ENCODE results near the gene DAND5.

DNA sequence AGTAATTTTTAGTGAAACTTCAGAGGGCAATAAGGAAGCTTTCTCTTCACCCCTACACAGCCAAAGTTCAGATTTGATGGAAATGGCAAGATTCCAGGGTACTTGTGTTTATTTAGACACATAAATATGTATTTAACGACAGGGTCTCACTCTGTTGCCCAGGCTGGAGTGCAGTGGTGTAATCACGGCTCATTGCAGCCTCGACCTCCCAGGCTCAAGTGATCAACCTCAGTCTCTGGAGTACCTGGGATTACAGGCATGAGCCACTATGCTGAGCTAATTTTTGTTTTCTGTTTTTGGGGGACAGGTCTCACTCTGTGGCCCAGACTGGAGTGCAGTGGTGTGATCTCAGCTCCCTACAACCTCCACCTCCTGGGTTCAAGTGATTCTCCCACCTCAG lies 48.3 kb upstream of the DAND5 start:
- TF ChIP-seq YY1 (IDR thresholded peaks at IDR 0.05; ENCODE audit: low read depth, low read length) = no peak
- TF ChIP-seq POLR2AphosphoS2 (IDR thresholded peaks at IDR 0.05; ENCODE audit: low read depth, low read length) = no peak
- TF ChIP-seq, protein P1, sequence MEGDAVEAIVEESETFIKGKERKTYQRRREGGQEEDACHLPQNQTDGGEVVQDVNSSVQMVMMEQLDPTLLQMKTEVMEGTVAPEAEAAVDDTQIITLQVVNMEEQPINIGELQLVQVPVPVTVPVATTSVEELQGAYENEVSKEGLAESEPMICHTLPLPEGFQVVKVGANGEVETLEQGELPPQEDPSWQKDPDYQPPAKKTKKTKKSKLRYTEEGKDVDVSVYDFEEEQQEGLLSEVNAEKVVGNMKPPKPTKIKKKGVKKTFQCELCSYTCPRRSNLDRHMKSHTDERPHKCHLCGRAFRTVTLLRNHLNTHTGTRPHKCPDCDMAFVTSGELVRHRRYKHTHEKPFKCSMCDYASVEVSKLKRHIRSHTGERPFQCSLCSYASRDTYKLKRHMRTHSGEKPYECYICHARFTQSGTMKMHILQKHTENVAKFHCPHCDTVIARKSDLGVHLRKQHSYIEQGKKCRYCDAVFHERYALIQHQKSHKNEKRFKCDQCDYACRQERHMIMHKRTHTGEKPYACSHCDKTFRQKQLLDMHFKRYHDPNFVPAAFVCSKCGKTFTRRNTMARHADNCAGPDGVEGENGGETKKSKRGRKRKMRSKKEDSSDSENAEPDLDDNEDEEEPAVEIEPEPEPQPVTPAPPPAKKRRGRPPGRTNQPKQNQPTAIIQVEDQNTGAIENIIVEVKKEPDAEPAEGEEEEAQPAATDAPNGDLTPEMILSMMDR (IDR thresholded peaks at IDR 0.05 in 2 of 3, conservative IDR thresholded peaks at IDR 0.05 in 1 of 3; ENCODE audit: control insufficient read depth in 2 of 3, extremely low read depth in 1 of 3, insufficient read depth in 1 of 3, low read depth in 3 of 3, low read length in 3 of 3) = no peak
- no peak for TF ChIP-seq BHLHE40 (IDR thresholded peaks at IDR 0.05; ENCODE audit: borderline replicate concordance in 1 of 2, low read depth in 2 of 2, low read length in 1 of 2)
- no peak for TF ChIP-seq MEF2B (IDR thresholded peaks at IDR 0.05; ENCODE audit: partially characterized antibody, poor library complexity, severe bottlenecking)
- TF ChIP-seq EZH2 (IDR thresholded peaks at IDR 0.05; ENCODE audit: borderline replicate concordance, control insufficient read depth, low read depth, low read length) = no peak
- TF ChIP-seq SMAD1 (IDR thresholded peaks at IDR 0.05; ENCODE audit: low read depth, partially characterized antibody) = no peak
- TF ChIP-seq, protein P2, sequence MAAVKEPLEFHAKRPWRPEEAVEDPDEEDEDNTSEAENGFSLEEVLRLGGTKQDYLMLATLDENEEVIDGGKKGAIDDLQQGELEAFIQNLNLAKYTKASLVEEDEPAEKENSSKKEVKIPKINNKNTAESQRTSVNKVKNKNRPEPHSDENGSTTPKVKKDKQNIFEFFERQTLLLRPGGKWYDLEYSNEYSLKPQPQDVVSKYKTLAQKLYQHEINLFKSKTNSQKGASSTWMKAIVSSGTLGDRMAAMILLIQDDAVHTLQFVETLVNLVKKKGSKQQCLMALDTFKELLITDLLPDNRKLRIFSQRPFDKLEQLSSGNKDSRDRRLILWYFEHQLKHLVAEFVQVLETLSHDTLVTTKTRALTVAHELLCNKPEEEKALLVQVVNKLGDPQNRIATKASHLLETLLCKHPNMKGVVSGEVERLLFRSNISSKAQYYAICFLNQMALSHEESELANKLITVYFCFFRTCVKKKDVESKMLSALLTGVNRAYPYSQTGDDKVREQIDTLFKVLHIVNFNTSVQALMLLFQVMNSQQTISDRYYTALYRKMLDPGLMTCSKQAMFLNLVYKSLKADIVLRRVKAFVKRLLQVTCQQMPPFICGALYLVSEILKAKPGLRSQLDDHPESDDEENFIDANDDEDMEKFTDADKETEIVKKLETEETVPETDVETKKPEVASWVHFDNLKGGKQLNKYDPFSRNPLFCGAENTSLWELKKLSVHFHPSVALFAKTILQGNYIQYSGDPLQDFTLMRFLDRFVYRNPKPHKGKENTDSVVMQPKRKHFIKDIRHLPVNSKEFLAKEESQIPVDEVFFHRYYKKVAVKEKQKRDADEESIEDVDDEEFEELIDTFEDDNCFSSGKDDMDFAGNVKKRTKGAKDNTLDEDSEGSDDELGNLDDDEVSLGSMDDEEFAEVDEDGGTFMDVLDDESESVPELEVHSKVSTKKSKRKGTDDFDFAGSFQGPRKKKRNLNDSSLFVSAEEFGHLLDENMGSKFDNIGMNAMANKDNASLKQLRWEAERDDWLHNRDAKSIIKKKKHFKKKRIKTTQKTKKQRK (IDR thresholded peaks at IDR 0.05; ENCODE audit: low read depth, low read length) = no peak
- no peak for TF ChIP-seq ZNF687 (IDR thresholded peaks at IDR 0.05)

Data from GM12878 (cell line).